Purkinje cell (primary cell): ENCODE measurements around the gene MEF2A. TPM values are rescaled to one million over a fixed set of nuclear protein-coding genes. Genes with fewer than 3 reads are reported as not detected.

ENCODE experiments used
- polyA plus RNA-seq: library from polyadenylated mRNA; unstranded; fragments of >200 nt; fragmentation: Nextera tagmentation; gene quantifications from 2 replicates; pipeline ENCODE4 v1.2.1, GENCODE V29; 2014

Gene MEF2A
- 31.0 and 40.2 TPM in 2 replicates for polyA plus RNA-seq

GRCh38 chr15:99565299-99566156, at the start of gene MEF2A:
Gene MEF2A (plus strand): TSS chr15:99565984. CDS start chr15:99633120, 67,136 bp downstream.

GRCh38 chr15:99733268-99734039, 167.7 kb downstream of the MEF2A start, which contains the start of gene LYSMD4:
Gene LYSMD4 (minus strand): TSS chr15:99733437. CDS start chr15:99731999, 1,438 bp downstream.

Other genes starting within 250 kb of the MEF2A start
- 25.1 and 29.3 TPM in 2 replicates for gene LYSMD4, start 167.5 kb downstream of the MEF2A start, polyA plus RNA-seq